HEK293 (cell line): ENCODE results near the gene YWHAG.

Source experiments
- FEZF1 ChIP-seq: fragments of 450-650 bp; formaldehyde crosslinking; IDR thresholded peaks from 2 replicates; pipeline ENCODE4 v1.5.1; 2016; ENCODE audit warnings: missing biosample characterization, missing genetic modification characterization
- KLF7 ChIP-seq: fragments of 450-650 bp; formaldehyde crosslinking; IDR thresholded peaks from 2 replicates; pipeline ENCODE4 v1.5.1; 2016; ENCODE audit warnings: missing biosample characterization, missing genetic modification characterization, borderline replicate concordance
- KLF9 ChIP-seq: fragments of 450-650 bp; formaldehyde crosslinking; IDR thresholded peaks from 2 replicates; pipeline ENCODE4 v1.5.1; 2016; ENCODE audit warnings: missing biosample characterization, missing genetic modification characterization, low read depth
- MEIS1 ChIP-seq: sonication (generic); formaldehyde crosslinking; IDR thresholded peaks from 2 replicates; pipeline ENCODE4 v1.8.1; 2022; ENCODE audit warnings: missing genetic modification reagents, mild to moderate bottlenecking, borderline replicate concordance
- OSR2 ChIP-seq: fragments of 450-650 bp; formaldehyde crosslinking; IDR thresholded peaks from 2 replicates; pipeline ENCODE4 v1.5.1; 2016; ENCODE audit warnings: missing biosample characterization, missing genetic modification characterization
- SP7 ChIP-seq: fragments of 450-650 bp; formaldehyde crosslinking; IDR thresholded peaks from 2 replicates; pipeline ENCODE4 v1.5.1; 2016; ENCODE audit warnings: missing biosample characterization, missing genetic modification characterization
- ZBTB8A ChIP-seq: fragments of 450-650 bp; formaldehyde crosslinking; IDR thresholded peaks from 2 replicates; pipeline ENCODE4 v1.5.1; 2016; ENCODE audit warnings: missing biosample characterization, missing genetic modification characterization
- ZIC2 ChIP-seq: fragments of 450-650 bp; formaldehyde crosslinking; IDR thresholded peaks from 2 replicates; pipeline ENCODE4 v1.5.1; 2016; ENCODE audit warnings: missing biosample characterization, missing genetic modification characterization
- ZNF114 ChIP-seq: fragments of 450-650 bp; formaldehyde crosslinking; IDR thresholded peaks from 2 replicates; pipeline ENCODE4 v1.5.0; 2017; ENCODE audit warnings: missing biosample characterization, missing genetic modification characterization
- ZNF133 ChIP-seq: fragments of 450-650 bp; formaldehyde crosslinking; IDR thresholded peaks from 2 replicates; pipeline ENCODE4 v1.5.1; 2016; ENCODE audit warnings: missing biosample characterization, missing genetic modification characterization
- ZNF16 ChIP-seq: fragments of 450-650 bp; formaldehyde crosslinking; IDR thresholded peaks from 2 replicates; pipeline ENCODE4 v1.5.1; 2016; ENCODE audit warnings: low read depth, missing biosample characterization, missing genetic modification characterization
- ZNF169 ChIP-seq: fragments of 450-650 bp; formaldehyde crosslinking; IDR thresholded peaks from 2 replicates; pipeline ENCODE4 v1.5.1; 2016; ENCODE audit warnings: missing biosample characterization, missing genetic modification characterization
- ZNF239 ChIP-seq: fragments of 450-650 bp; formaldehyde crosslinking; IDR thresholded peaks from 2 replicates; pipeline ENCODE4 v1.5.1; 2016; ENCODE audit warnings: missing biosample characterization, missing genetic modification characterization
- ZNF24 ChIP-seq: fragments of 450-650 bp; formaldehyde crosslinking; IDR thresholded peaks from 2 replicates; pipeline ENCODE4 v1.5.1; 2016; ENCODE audit warnings: missing biosample characterization, missing genetic modification characterization
- ZNF26 ChIP-seq: fragments of 450-650 bp; formaldehyde crosslinking; IDR thresholded peaks from 2 replicates; pipeline ENCODE4 v1.5.1; 2016; ENCODE audit warnings: missing biosample characterization, missing genetic modification characterization
- ZNF266 ChIP-seq: fragments of 450-650 bp; formaldehyde crosslinking; IDR thresholded peaks from 2 replicates; pipeline ENCODE4 v1.5.1; 2016; ENCODE audit warnings: missing biosample characterization, missing genetic modification characterization, low read depth
- ZNF311 ChIP-seq: fragments of 450-650 bp; formaldehyde crosslinking; IDR thresholded peaks from 2 replicates; pipeline ENCODE4 v1.5.1; 2017; ENCODE audit warnings: missing biosample characterization, missing genetic modification characterization, borderline replicate concordance
- ZNF335 ChIP-seq: fragments of 450-650 bp; formaldehyde crosslinking; conservative IDR thresholded peaks from 2 replicates; pipeline ENCODE4 v1.5.1; 2016; ENCODE audit warnings: missing biosample characterization, missing genetic modification characterization
- ZNF398 ChIP-seq: fragments of 450-650 bp; formaldehyde crosslinking; IDR thresholded peaks from 2 replicates; pipeline ENCODE4 v1.5.1; 2017; ENCODE audit warnings: missing biosample characterization, missing genetic modification characterization
- ZNF585B ChIP-seq: fragments of 450-650 bp; formaldehyde crosslinking; IDR thresholded peaks from 2 replicates; pipeline ENCODE4 v1.5.1; 2016; ENCODE audit warnings: missing biosample characterization, missing genetic modification characterization
- ZNF610 ChIP-seq: fragments of 450-650 bp; formaldehyde crosslinking; IDR thresholded peaks from 2 replicates; pipeline ENCODE4 v1.5.1; 2016; ENCODE audit warnings: missing biosample characterization, missing genetic modification characterization, borderline replicate concordance
- ZNF670 ChIP-seq: fragments of 450-650 bp; formaldehyde crosslinking; IDR thresholded peaks from 2 replicates; pipeline ENCODE4 v1.5.1; 2016; ENCODE audit warnings: missing biosample characterization, missing genetic modification characterization, low read depth
- ZNF707 ChIP-seq: fragments of 450-650 bp; formaldehyde crosslinking; IDR thresholded peaks from 2 replicates; pipeline ENCODE4 v1.5.1; 2016; ENCODE audit warnings: missing biosample characterization, missing genetic modification characterization
- ZNF76 ChIP-seq: fragments of 450-650 bp; formaldehyde crosslinking; IDR thresholded peaks from 2 replicates; pipeline ENCODE4; 2016; ENCODE audit warnings: low read depth, missing biosample characterization, missing genetic modification characterization, borderline replicate concordance
- ZNF843 ChIP-seq: fragments of 450-650 bp; formaldehyde crosslinking; IDR thresholded peaks from 2 replicates; pipeline ENCODE4 v1.5.1; 2016; ENCODE audit warnings: missing biosample characterization, missing genetic modification characterization
- TF ChIP-seq, protein P1 (sequence below): IDR thresholded peaks from 2 replicates; pipeline ENCODE4 v1.6.1; 2011; ENCODE audit warnings: mild to moderate bottlenecking, low read depth, low read length, borderline replicate concordance
- TF ChIP-seq, protein P2 (sequence below): fragments of 450-650 bp; formaldehyde crosslinking; IDR thresholded peaks from 2 replicates; pipeline ENCODE4 v1.5.1; 2016; ENCODE audit warnings: missing biosample characterization, missing genetic modification characterization
- TF ChIP-seq, protein P3 (sequence below): fragments of 450-650 bp; IDR thresholded peaks from 2 replicates; pipeline ENCODE4 v1.5.1; 2018; ENCODE audit warnings: missing biosample characterization, missing genetic modification characterization
- TF ChIP-seq, protein P4 (sequence below): fragments of 450-650 bp; formaldehyde crosslinking; IDR thresholded peaks from 2 replicates; pipeline ENCODE4 v1.5.1; 2017; ENCODE audit warnings: missing biosample characterization, missing genetic modification characterization
- TF ChIP-seq, protein P5 (sequence below): fragments of 450-650 bp; formaldehyde crosslinking; IDR thresholded peaks from 2 replicates; pipeline ENCODE4 v1.5.1; 2016; ENCODE audit warnings: missing biosample characterization, missing genetic modification characterization

Gene YWHAG

DNA sequence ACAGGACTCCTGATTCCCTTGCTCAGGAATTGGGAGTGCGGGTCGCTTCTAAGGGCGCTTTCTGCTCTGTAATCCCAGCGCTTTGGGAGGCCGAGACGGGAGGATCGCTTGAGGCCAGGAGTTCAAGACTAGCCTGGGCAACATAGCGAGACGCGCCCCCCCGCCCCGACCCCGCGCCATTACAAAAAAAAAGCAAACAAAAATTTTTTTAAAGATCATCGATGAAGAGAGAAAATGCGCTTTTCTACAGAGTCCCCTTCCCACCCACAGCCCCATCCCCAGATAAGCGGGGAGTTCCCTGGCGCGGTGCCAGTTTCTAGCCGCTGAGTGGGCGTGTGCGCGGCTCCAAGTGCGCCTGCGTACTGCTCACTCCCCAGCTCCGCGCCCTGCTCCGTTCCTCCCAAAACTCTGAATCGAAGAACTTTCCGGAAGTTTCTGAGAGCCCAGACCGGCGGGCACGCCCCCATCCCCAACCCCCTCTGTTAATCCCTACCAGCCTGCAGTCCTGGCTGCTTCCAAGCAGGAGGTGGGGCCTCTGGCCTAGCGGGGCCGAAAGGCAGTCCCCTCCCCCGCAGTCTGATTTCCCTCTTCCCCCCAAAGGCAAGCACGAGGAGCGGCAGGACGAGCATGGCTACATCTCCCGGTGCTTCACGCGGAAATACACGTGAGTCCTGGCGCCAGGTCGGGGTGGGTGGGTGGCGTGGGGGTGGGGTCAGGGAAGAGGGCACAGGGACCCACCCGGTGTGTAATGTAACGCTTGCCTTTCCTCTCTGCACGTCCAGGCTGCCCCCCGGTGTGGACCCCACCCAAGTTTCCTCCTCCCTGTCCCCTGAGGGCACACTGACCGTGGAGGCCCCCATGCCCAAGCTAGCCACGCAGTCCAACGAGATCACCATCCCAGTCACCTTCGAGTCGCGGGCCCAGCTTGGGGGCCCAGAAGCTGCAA is 55.3 kb downstream of the YWHAG start (continued):
- no peak for TF ChIP-seq FEZF1 (tag by site-specific recombination)
- TF ChIP-seq ZNF843 (tag by site-specific recombination), result no peak
- TF ChIP-seq ZNF585B (tag by site-specific recombination), result no peak
- no peak for TF ChIP-seq ZNF26 (tag by site-specific recombination)
- TF ChIP-seq ZNF114 (tag by site-specific recombination), result no peak
- no peak for TF ChIP-seq ZNF133 (tag by site-specific recombination)
- TF ChIP-seq ZNF169 (tag by site-specific recombination), result no peak
- TF ChIP-seq ZNF335 (tag by site-specific recombination), result no peak
- no peak for TF ChIP-seq ZNF24 (tag by site-specific recombination)
- TF ChIP-seq ZNF239 (tag by site-specific recombination), result no peak
- peak; percentile 84 for TF ChIP-seq KLF9
- TF ChIP-seq SP7 (tag by site-specific recombination), result 0 out of 2 replicates have a peak, but pooled peaks have one; percentile 17
- peak; percentile 24; the same call in 1 of the 2 replicates for TF ChIP-seq ZNF610
- TF ChIP-seq, protein P1, sequence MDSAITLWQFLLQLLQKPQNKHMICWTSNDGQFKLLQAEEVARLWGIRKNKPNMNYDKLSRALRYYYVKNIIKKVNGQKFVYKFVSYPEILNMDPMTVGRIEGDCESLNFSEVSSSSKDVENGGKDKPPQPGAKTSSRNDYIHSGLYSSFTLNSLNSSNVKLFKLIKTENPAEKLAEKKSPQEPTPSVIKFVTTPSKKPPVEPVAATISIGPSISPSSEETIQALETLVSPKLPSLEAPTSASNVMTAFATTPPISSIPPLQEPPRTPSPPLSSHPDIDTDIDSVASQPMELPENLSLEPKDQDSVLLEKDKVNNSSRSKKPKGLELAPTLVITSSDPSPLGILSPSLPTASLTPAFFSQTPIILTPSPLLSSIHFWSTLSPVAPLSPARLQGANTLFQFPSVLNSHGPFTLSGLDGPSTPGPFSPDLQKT, result no peak
- TF ChIP-seq ZNF707 (tag by site-specific recombination), result no peak
- TF ChIP-seq, protein P2, sequence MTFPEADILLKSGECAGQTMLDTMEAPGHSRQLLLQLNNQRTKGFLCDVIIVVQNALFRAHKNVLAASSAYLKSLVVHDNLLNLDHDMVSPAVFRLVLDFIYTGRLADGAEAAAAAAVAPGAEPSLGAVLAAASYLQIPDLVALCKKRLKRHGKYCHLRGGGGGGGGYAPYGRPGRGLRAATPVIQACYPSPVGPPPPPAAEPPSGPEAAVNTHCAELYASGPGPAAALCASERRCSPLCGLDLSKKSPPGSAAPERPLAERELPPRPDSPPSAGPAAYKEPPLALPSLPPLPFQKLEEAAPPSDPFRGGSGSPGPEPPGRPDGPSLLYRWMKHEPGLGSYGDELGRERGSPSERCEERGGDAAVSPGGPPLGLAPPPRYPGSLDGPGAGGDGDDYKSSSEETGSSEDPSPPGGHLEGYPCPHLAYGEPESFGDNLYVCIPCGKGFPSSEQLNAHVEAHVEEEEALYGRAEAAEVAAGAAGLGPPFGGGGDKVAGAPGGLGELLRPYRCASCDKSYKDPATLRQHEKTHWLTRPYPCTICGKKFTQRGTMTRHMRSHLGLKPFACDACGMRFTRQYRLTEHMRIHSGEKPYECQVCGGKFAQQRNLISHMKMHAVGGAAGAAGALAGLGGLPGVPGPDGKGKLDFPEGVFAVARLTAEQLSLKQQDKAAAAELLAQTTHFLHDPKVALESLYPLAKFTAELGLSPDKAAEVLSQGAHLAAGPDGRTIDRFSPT (tag by site-specific recombination), result no peak
- TF ChIP-seq ZNF311 (tag by site-specific recombination), result no peak
- no peak for TF ChIP-seq ZIC2 (tag by site-specific recombination)
- TF ChIP-seq, protein P3, sequence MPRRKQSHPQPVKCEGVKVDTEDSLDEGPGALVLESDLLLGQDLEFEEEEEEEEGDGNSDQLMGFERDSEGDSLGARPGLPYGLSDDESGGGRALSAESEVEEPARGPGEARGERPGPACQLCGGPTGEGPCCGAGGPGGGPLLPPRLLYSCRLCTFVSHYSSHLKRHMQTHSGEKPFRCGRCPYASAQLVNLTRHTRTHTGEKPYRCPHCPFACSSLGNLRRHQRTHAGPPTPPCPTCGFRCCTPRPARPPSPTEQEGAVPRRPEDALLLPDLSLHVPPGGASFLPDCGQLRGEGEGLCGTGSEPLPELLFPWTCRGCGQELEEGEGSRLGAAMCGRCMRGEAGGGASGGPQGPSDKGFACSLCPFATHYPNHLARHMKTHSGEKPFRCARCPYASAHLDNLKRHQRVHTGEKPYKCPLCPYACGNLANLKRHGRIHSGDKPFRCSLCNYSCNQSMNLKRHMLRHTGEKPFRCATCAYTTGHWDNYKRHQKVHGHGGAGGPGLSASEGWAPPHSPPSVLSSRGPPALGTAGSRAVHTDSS (tag by site-specific recombination), result no peak
- no peak for TF ChIP-seq ZNF76 (tag by site-specific recombination)
- TF ChIP-seq ZNF398, result 0 out of 2 replicates have a peak, but pooled peaks have one; percentile 9
- TF ChIP-seq, protein P4, sequence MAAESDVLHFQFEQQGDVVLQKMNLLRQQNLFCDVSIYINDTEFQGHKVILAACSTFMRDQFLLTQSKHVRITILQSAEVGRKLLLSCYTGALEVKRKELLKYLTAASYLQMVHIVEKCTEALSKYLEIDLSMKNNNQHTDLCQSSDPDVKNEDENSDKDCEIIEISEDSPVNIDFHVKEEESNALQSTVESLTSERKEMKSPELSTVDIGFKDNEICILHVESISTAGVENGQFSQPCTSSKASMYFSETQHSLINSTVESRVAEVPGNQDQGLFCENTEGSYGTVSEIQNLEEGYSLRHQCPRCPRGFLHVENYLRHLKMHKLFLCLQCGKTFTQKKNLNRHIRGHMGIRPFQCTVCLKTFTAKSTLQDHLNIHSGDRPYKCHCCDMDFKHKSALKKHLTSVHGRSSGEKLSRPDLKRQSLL, result no peak
- TF ChIP-seq ZBTB8A, result no peak
- TF ChIP-seq OSR2, result no peak
- no peak for TF ChIP-seq MEIS1 (CRISPR knock-in tag)
- TF ChIP-seq KLF7 (tag by site-specific recombination), result no peak
- TF ChIP-seq ZNF16 (tag by site-specific recombination), result no peak
- TF ChIP-seq, protein P5, sequence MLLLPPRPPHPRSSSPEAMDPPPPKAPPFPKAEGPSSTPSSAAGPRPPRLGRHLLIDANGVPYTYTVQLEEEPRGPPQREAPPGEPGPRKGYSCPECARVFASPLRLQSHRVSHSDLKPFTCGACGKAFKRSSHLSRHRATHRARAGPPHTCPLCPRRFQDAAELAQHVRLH (tag by site-specific recombination), result no peak
- no peak for TF ChIP-seq ZNF670
- TF ChIP-seq ZNF266 (tag by site-specific recombination), result no peak
